ENCODE results near the gene POPDC3. TPM values are rescaled to one million over a fixed set of nuclear protein-coding genes. Genes with fewer than 3 reads are reported as not detected.
"Not testable (repeated sequence)": the region's sequence is repeated elsewhere in the genome, so short reads cannot be mapped to it uniquely, and the experiment has no call there.

POPDC3 gene
- polyA plus RNA-seq, 4 donors, result 0.21 to 0.54 (median 0.24) TPM; not detected in 1

- H3K27me3 ChIP-seq (ENCODE audit: control insufficient read depth in 3 of 3, insufficient read depth in 3 of 3, low read length in 3 of 3), result peaks cover 4 to 34% (median 14%) of the 10 kb centered on the region in 3 donors
- no peak overlapping the region for H3K4me3 ChIP-seq (ENCODE audit: low read depth in 1 of 3, low read length in 3 of 3)
- FAIRE-seq (no peak), DNase-seq (no peak)
- 71 to 83% (median 73%) methylated on average over 1 of the region's 1 CpG for WGBS, 3 donors
- H3K36me3 ChIP-seq (ENCODE audit: control insufficient read depth in 3 of 3, insufficient read depth in 2 of 3, low read depth in 1 of 3, low read length in 3 of 3), result no peaks in the 10 kb centered on the region
- H3K9me3 ChIP-seq (ENCODE audit: control insufficient read depth in 2 of 2, insufficient read depth in 1 of 2, low read depth in 1 of 2, low read length in 1 of 2), result no peaks in the 10 kb centered on the region
- H3K27ac ChIP-seq (ENCODE audit: low read depth in 1 of 3, low read length in 2 of 3), result no peak overlapping the region
- H3K4me1 ChIP-seq (ENCODE audit: control insufficient read depth in 3 of 3, insufficient read depth in 2 of 3, low read depth in 1 of 3, low read length in 2 of 3), result no peaks in the 10 kb centered on the region
These were observed 1.7 kb downstream of the POPDC3 start for GRCh38 chr6:105178110-105178509.

GRCh38 chr6:105177556-105177955 is 2.3 kb downstream of the POPDC3 start:
- FAIRE-seq, result no peak
- WGBS, 3 donors, result 89 to 92% (median 90%) methylated on average over 2 of the region's 2 CpGs
- no peaks in the 10 kb centered on the region for H3K9me3 ChIP-seq (ENCODE audit: control insufficient read depth in 2 of 2, insufficient read depth in 1 of 2, low read depth in 1 of 2, low read length in 1 of 2)
- no peak overlapping the region for H3K4me3 ChIP-seq (ENCODE audit: low read depth in 1 of 3, low read length in 3 of 3)
- H3K4me1 ChIP-seq (ENCODE audit: control insufficient read depth in 3 of 3, insufficient read depth in 2 of 3, low read depth in 1 of 3, low read length in 2 of 3), result no peaks in the 10 kb centered on the region
- no peak for DNase-seq
- peaks cover 4 to 34% (median 14%) of the 10 kb centered on the region in 3 donors for H3K27me3 ChIP-seq (ENCODE audit: control insufficient read depth in 3 of 3, insufficient read depth in 3 of 3, low read length in 3 of 3)
- no peaks in the 10 kb centered on the region for H3K36me3 ChIP-seq (ENCODE audit: control insufficient read depth in 3 of 3, insufficient read depth in 2 of 3, low read depth in 1 of 3, low read length in 3 of 3)
- no peak overlapping the region for H3K27ac ChIP-seq (ENCODE audit: low read depth in 1 of 3, low read length in 2 of 3)

- H3K27me3 ChIP-seq (ENCODE audit: control insufficient read depth in 3 of 3, insufficient read depth in 3 of 3, low read length in 3 of 3), result peaks cover 1 to 21% (median 8%) of the 10 kb centered on the region in 3 donors
- H3K9me3 ChIP-seq (ENCODE audit: control insufficient read depth in 2 of 2, insufficient read depth in 1 of 2, low read depth in 1 of 2, low read length in 1 of 2), result no peaks in the 10 kb centered on the region
- DNase-seq (no peak), FAIRE-seq (no peak)
- no peak overlapping the region for H3K27ac ChIP-seq (ENCODE audit: low read depth in 1 of 3, low read length in 2 of 3)
- no peak overlapping the region for H3K4me3 ChIP-seq (ENCODE audit: low read depth in 1 of 3, low read length in 3 of 3)
- no peaks in the 10 kb centered on the region for H3K4me1 ChIP-seq (ENCODE audit: control insufficient read depth in 3 of 3, insufficient read depth in 2 of 3, low read depth in 1 of 3, low read length in 2 of 3)
- H3K36me3 ChIP-seq (ENCODE audit: control insufficient read depth in 3 of 3, insufficient read depth in 2 of 3, low read depth in 1 of 3, low read length in 3 of 3), result no peaks in the 10 kb centered on the region
- 81 to 86% (median 81%) methylated on average over 6 of the region's 6 CpGs for WGBS, 3 donors
These were observed 5.3 kb downstream of the POPDC3 start for GRCh38 chr6:105174512-105174911.

GRCh38 chr6:105172515-105172914 is 7.3 kb downstream of the POPDC3 start:
- not testable (repeated sequence) for H3K27me3 ChIP-seq (ENCODE audit: control insufficient read depth in 3 of 3, insufficient read depth in 3 of 3, low read length in 3 of 3); H3K4me1 ChIP-seq (ENCODE audit: control insufficient read depth in 3 of 3, insufficient read depth in 2 of 3, low read depth in 1 of 3, low read length in 2 of 3); H3K4me3 ChIP-seq (ENCODE audit: low read depth in 1 of 3, low read length in 3 of 3); H3K27ac ChIP-seq (ENCODE audit: low read depth in 1 of 3, low read length in 2 of 3); FAIRE-seq; DNase-seq; H3K9me3 ChIP-seq (ENCODE audit: control insufficient read depth in 2 of 2, insufficient read depth in 1 of 2, low read depth in 1 of 2, low read length in 1 of 2); H3K36me3 ChIP-seq (ENCODE audit: control insufficient read depth in 3 of 3, insufficient read depth in 2 of 3, low read depth in 1 of 3, low read length in 3 of 3)
- 85 to 95% (median 88%) methylated on average over 3 to 4 of the region's 4 CpGs for WGBS, 3 donors

GRCh38 chr6:105170059-105170458 is 9.8 kb downstream of the POPDC3 start:
- Histone ChIP-seq H3K36me3 (ENCODE audit: control insufficient read depth in 3 of 3, insufficient read depth in 2 of 3, low read depth in 1 of 3, low read length in 3 of 3) (no peaks in the 10 kb centered on the region), H3K27me3 (ENCODE audit: control insufficient read depth in 3 of 3, insufficient read depth in 3 of 3, low read length in 3 of 3) (peaks cover 0 to 7% (median 0%) of the 10 kb centered on the region in 3 donors), H3K4me1 (ENCODE audit: control insufficient read depth in 3 of 3, insufficient read depth in 2 of 3, low read depth in 1 of 3, low read length in 2 of 3) (no peaks in the 10 kb centered on the region), H3K4me3 (ENCODE audit: low read depth in 1 of 3, low read length in 3 of 3) (no peak overlapping the region), H3K27ac (ENCODE audit: low read depth in 1 of 3, low read length in 2 of 3) (no peak overlapping the region), H3K9me3 (ENCODE audit: control insufficient read depth in 2 of 2, insufficient read depth in 1 of 2, low read depth in 1 of 2, low read length in 1 of 2) (no peaks in the 10 kb centered on the region)
- DNase-seq (no peak), FAIRE-seq (no peak)
- 0 to 22% (median 0%) methylated on average over 1 of the region's 1 CpG for WGBS, 3 donors

GRCh38 chr6:105167914-105168313 is 11.9 kb downstream of the POPDC3 start:
- Histone ChIP-seq H3K27me3 (ENCODE audit: control insufficient read depth in 3 of 3, insufficient read depth in 3 of 3, low read length in 3 of 3) (peaks cover 0 to 9% (median 0%) of the 10 kb centered on the region in 3 donors), H3K9me3 (ENCODE audit: control insufficient read depth in 2 of 2, insufficient read depth in 1 of 2, low read depth in 1 of 2, low read length in 1 of 2) (no peaks in the 10 kb centered on the region), H3K27ac (ENCODE audit: low read depth in 1 of 3, low read length in 2 of 3) (no peak overlapping the region), H3K4me1 (ENCODE audit: control insufficient read depth in 3 of 3, insufficient read depth in 2 of 3, low read depth in 1 of 3, low read length in 2 of 3) (no peaks in the 10 kb centered on the region), H3K4me3 (ENCODE audit: low read depth in 1 of 3, low read length in 3 of 3) (no peak overlapping the region), H3K36me3 (ENCODE audit: control insufficient read depth in 3 of 3, insufficient read depth in 2 of 3, low read depth in 1 of 3, low read length in 3 of 3) (no peaks in the 10 kb centered on the region)
- FAIRE-seq (no peak), DNase-seq (no peak)

GRCh38 chr6:105164418-105164817 is 15.4 kb downstream of the POPDC3 start:
- DNase-seq, result no peak
- Histone ChIP-seq H3K27ac (ENCODE audit: low read depth in 1 of 3, low read length in 2 of 3) (no peak overlapping the region), H3K36me3 (ENCODE audit: control insufficient read depth in 3 of 3, insufficient read depth in 2 of 3, low read depth in 1 of 3, low read length in 3 of 3) (no peaks in the 10 kb centered on the region), H3K4me3 (ENCODE audit: low read depth in 1 of 3, low read length in 3 of 3) (no peak overlapping the region), H3K9me3 (ENCODE audit: control insufficient read depth in 2 of 2, insufficient read depth in 1 of 2, low read depth in 1 of 2, low read length in 1 of 2) (no peaks in the 10 kb centered on the region), H3K27me3 (ENCODE audit: control insufficient read depth in 3 of 3, insufficient read depth in 3 of 3, low read length in 3 of 3) (peaks cover 0 to 9% (median 0%) of the 10 kb centered on the region in 3 donors), H3K4me1 (ENCODE audit: control insufficient read depth in 3 of 3, insufficient read depth in 2 of 3, low read depth in 1 of 3, low read length in 2 of 3) (no peaks in the 10 kb centered on the region)
- FAIRE-seq, result no peak
- WGBS, 3 donors, result 68 to 90% (median 79%) methylated on average over 2 of the region's 2 CpGs

- Histone ChIP-seq H3K27ac (ENCODE audit: low read depth in 1 of 3, low read length in 2 of 3) (no peak overlapping the region), H3K4me3 (ENCODE audit: low read depth in 1 of 3, low read length in 3 of 3) (no peak overlapping the region), H3K27me3 (ENCODE audit: control insufficient read depth in 3 of 3, insufficient read depth in 3 of 3, low read length in 3 of 3) (peaks cover 0 to 8% (median 0%) of the 10 kb centered on the region in 3 donors), H3K9me3 (ENCODE audit: control insufficient read depth in 2 of 2, insufficient read depth in 1 of 2, low read depth in 1 of 2, low read length in 1 of 2) (no peaks in the 10 kb centered on the region), H3K4me1 (ENCODE audit: control insufficient read depth in 3 of 3, insufficient read depth in 2 of 3, low read depth in 1 of 3, low read length in 2 of 3) (no peaks in the 10 kb centered on the region), H3K36me3 (ENCODE audit: control insufficient read depth in 3 of 3, insufficient read depth in 2 of 3, low read depth in 1 of 3, low read length in 3 of 3) (no peaks in the 10 kb centered on the region)
- DNase-seq, result no peak
- no peak for FAIRE-seq
These were observed 16.6 kb downstream of the POPDC3 start for GRCh38 chr6:105163183-105163582.

- FAIRE-seq, result no peak
- WGBS, 3 donors, result 93 to 95% (median 94%) methylated on average over 13 of the region's 13 CpGs
- H3K4me1 ChIP-seq (ENCODE audit: control insufficient read depth in 3 of 3, insufficient read depth in 2 of 3, low read depth in 1 of 3, low read length in 2 of 3), result no peaks in the 10 kb centered on the region
These were observed 17.4 kb downstream of the POPDC3 start for GRCh38 chr6:105162377-105162776.

More at GRCh38 chr6:105162377-105162776, 17.4 kb downstream of the POPDC3 start:
- no peak overlapping the region for H3K4me3 ChIP-seq (ENCODE audit: low read depth in 1 of 3, low read length in 3 of 3)
- peaks cover 0 to 5% (median 0%) of the 10 kb centered on the region in 3 donors for H3K27me3 ChIP-seq (ENCODE audit: control insufficient read depth in 3 of 3, insufficient read depth in 3 of 3, low read length in 3 of 3)
- H3K36me3 ChIP-seq (ENCODE audit: control insufficient read depth in 3 of 3, insufficient read depth in 2 of 3, low read depth in 1 of 3, low read length in 3 of 3), result no peaks in the 10 kb centered on the region
- no peaks in the 10 kb centered on the region for H3K9me3 ChIP-seq (ENCODE audit: control insufficient read depth in 2 of 2, insufficient read depth in 1 of 2, low read depth in 1 of 2, low read length in 1 of 2)
- no peak overlapping the region for H3K27ac ChIP-seq (ENCODE audit: low read depth in 1 of 3, low read length in 2 of 3)
- no peak for DNase-seq
